Heart left ventricle (tissue), 13 donors: ENCODE results near the gene ANKRD63.

Experiments
- POLR2A ChIP-seq, 2 donors: fragments of 450-650 bp; IDR thresholded peaks; one replicate each; pipeline ENCODE4 v1.6.1; 2017; ENCODE audit warnings: antibody characterized with exemption in 2 of 2, mild to moderate bottlenecking in 2 of 2, moderate library complexity in 2 of 2
- TF ChIP-seq, protein P1 (sequence below), 12 donors: fragments of 200-600 bp; sonication (generic) in 4 of 12; IDR thresholded peaks; one replicate each; pipeline versions ENCODE4 v1.5.0 to v1.8.0; 2018 to 2022; ENCODE audit warnings: antibody characterized with exemption in 12 of 12, mild to moderate bottlenecking in 5 of 12
- donor health status: ischemic (EF 13 %, LVEDD 7.1; RV severe dilation, severe dysfunction).
- donor health status: DM: no; HTN: yes; CAD: no.
- donor health status: DM: no; HTN: no; CAD: no.
- donor health status: ischemic (EF 25% LVEDD 6.9; RV normal size, moderate dysfunction).
- donor health status: ischemic (EF 25% LVEDD 5.7; RV mildly dilated, moderate dysfunction).
- donor health status: ischemic (EF 35%, LVEDD 5.7; RV mildly dilated, moderate dysfunction).
- donor health status: nonischemic (EF 11% LVEDD 7.7; RV severe dilation, severe dysfunction).
- donor health status: DM: yes; HTN: yes; CAD: no.
- donor health status: PGD.
- donor health status: ischemic (EF 29% LVEDD 5.4; RV normal size, mild dysfunction).
- donor health status: nonischemic (EF 23%, LVEDD 6.1; RV moderate dilation, normal function).

- TF ChIP-seq, protein P1, sequence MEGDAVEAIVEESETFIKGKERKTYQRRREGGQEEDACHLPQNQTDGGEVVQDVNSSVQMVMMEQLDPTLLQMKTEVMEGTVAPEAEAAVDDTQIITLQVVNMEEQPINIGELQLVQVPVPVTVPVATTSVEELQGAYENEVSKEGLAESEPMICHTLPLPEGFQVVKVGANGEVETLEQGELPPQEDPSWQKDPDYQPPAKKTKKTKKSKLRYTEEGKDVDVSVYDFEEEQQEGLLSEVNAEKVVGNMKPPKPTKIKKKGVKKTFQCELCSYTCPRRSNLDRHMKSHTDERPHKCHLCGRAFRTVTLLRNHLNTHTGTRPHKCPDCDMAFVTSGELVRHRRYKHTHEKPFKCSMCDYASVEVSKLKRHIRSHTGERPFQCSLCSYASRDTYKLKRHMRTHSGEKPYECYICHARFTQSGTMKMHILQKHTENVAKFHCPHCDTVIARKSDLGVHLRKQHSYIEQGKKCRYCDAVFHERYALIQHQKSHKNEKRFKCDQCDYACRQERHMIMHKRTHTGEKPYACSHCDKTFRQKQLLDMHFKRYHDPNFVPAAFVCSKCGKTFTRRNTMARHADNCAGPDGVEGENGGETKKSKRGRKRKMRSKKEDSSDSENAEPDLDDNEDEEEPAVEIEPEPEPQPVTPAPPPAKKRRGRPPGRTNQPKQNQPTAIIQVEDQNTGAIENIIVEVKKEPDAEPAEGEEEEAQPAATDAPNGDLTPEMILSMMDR (IDR thresholded peaks at IDR 0.05) = no peak
- no peak for TF ChIP-seq POLR2A (IDR thresholded peaks at IDR 0.05)
These were observed 20.1 kb upstream of the ANKRD63 start for GRCh38 chr15:40302981-40303380.
